ENCODE measurements around the gene GJB3.
A peak's percentile ranks its signal among the peaks of the same experiment; 100 is the strongest.
"Not testable (repeated sequence)": the region's sequence is repeated elsewhere in the genome, so short reads cannot be mapped to it uniquely, and the experiment has no call there.

GJB3 gene

DNA sequence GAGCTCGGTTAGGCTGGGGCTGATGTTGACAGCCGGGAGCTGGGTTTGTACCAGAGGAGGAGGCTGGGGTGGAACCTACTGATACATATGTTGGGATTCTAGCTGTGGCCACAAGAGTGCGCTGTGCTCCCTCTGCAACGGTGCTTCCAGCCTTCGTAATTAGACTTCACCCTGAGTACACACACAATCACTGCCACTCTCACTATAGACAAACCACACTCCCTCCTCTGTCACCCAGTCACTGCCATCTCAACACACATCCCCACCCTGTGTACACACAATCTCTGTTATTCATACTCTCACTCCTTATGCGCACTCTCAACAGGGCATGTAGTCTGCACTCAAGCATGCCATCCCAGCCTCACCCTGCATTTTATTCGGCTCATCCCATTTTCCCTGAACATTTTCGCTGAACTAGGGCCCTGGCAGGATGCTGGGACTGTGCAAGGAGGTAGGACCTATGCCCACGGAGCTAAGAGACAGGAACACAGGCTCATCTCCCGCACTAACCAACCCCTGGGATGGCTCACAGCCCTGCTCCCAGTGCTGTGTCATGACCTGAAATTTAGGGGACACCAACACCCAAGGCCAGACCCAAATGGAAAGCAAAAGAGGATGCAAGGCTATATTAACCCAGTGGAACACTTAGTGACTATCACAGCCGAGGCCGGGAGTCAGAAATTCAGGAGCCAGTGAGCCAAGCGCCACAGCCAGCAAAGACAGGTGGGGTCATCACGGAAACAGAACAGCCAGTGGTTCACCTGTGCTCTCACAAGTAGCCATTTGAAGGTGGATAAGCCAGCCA, 5.7 kb downstream of the GJB3 start:
- DNase-seq = peak; percentile 79

DNA sequence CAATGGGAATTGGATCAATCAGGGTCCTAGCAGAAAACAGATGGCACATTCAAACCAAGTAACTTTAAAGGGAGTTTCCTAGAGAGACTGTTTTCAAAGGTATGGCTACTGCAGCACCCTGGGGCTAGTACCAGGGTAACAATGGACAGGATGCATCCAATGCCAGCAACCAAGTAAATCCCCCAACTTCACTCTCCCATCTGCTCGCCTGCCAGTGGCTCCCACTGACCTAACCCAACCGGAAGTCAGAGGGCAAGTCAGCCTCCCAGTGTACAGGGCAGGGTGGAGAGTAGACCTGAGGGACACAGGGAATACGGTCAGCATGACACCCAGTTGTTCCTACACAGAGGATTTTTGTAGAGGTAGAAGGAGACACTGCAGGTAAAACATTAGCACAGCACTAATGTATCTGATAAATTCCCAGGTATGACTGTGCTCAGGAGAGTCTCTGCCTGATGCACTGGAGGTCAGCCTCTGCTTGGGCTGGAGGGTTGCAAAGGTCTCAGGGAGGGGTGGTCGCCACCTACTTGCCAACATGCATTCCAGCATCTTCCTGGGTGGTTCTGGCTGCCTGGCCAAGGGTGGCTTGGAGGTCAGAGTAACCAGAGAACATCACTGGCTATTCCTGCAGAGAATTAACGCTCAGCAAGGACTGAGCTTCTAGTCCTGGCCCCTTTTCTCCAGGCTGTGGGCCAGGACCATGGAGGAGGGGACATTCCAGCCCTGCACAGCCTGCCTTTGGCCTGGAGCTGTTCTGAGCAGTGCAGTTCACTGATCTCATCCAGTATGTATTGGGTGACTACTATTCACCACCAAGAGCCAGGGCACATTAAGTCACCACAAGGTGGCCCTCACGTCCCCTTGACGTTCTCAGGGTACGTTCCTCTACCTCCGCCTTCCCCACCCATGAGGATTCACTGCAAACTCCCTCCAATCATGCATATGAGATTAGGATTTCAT, 6.7 kb downstream of the GJB3 start:
- no peak for DNase-seq

DNA sequence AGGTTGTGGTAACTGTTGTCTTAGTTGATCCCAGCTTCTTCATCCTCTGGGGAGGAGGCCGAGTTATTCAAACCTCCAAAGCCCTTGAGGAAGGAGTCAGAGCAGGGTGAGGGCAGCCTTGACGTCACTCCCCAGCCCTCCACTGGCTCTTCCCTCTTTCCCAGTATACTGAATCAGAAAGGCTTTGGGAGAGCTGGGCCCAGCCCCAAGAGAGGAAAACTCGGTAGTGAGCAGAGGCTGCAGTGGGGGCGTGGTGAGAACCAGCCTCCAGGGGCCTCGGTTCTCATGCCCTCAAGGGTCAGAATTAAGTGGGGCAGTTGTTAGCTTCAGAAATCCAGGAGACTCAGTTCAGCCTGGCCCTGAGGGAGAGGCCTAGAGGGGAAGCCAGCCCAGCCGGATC, 10.0 kb downstream of the GJB3 start:
- no peak for DNase-seq

DNA sequence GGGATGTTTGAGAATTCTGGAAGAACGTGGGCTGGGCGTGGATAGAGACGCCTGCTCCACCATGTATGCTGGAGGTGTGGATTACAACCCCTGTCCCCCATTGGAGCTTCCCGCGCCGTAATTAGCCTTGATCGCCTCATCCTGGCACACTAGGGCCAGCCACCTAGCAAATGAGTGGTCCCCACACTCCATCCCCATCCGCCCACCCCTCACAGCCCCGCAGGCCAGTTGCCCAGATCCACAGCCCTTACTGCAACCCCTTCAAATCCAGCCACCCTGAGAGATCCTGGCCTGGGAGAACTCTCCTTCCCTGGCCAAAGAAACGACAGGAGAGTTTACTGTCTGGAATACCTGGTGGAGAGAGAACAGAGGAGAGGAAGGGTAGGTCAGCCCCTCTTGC, 11.4 kb downstream of the GJB3 start:
- no peak for DNase-seq

DNA sequence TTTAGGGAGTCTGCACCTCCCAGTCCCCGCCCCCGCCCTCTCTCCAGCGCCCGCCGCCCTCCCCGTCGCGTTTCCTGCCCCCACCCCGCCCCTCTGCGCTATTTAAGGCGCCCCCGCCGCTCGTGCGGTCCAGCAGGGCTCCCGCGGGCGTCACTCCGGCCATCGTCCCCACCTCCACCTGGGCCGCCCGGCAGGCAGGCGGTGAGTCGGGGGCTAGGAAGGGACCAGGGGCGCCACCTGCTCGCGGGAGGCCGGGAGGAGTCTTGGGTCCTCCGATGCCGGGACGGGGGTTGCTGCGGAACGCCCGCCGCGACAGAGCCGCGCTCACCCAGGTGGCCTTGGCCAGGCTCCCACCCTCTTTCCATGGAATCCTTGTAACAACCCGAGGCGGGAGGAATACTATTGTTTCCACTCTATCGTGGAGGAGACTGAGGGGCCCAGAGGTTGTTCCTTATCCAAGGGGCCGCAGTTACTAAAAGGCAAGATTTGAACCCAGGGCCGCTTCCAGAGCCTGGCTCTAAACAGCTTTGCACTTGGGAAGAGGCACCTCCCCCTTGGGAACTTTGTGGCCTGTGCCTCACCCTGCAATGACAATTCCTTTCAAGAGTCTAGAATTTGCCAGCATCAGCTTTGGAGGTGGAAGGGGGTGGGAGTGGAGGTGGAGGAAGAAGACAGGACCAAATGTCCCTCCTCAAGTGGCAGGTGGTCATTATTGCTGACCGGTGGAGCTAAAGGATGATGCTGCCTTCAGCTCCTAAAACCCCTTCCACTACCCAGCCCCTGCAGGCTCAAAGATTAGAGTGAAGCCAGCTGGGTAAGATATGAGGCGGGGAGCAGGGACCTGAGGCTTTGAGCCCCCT, 12.1 kb downstream of the GJB3 start, which contains the start of gene GJA4:
Gene GJA4 (plus strand): TSS at position 132 of the 860 bp plus-strand sequence. CDS start 1,215 bp downstream, outside the sequence.
- no peak for DNase-seq

DNA sequence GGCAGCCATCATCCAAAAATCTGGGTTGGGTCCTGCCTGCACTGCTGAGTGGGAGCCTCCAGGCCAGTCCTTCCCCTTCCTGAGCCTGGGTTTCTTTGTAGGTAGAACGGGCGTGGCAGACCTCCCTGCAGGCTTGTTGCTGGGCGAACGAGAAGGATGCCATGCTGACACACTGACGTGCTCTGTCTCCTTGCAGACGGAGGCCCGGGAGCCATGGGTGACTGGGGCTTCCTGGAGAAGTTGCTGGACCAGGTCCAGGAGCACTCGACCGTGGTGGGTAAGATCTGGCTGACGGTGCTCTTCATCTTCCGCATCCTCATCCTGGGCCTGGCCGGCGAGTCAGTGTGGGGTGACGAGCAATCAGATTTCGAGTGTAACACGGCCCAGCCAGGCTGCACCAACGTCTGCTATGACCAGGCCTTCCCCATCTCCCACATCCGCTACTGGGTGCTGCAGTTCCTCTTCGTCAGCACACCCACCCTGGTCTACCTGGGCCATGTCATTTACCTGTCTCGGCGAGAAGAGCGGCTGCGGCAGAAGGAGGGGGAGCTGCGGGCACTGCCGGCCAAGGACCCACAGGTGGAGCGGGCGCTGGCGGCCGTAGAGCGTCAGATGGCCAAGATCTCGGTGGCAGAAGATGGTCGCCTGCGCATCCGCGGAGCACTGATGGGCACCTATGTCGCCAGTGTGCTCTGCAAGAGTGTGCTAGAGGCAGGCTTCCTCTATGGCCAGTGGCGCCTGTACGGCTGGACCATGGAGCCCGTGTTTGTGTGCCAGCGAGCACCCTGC, 13.2 kb downstream of the GJB3 start:
- no peak for DNase-seq

DNA sequence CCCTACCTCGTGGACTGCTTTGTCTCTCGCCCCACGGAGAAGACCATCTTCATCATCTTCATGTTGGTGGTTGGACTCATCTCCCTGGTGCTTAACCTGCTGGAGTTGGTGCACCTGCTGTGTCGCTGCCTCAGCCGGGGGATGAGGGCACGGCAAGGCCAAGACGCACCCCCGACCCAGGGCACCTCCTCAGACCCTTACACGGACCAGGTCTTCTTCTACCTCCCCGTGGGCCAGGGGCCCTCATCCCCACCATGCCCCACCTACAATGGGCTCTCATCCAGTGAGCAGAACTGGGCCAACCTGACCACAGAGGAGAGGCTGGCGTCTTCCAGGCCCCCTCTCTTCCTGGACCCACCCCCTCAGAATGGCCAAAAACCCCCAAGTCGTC, 13.8 kb downstream of the GJB3 start:
- no peak for DNase-seq

DNA sequence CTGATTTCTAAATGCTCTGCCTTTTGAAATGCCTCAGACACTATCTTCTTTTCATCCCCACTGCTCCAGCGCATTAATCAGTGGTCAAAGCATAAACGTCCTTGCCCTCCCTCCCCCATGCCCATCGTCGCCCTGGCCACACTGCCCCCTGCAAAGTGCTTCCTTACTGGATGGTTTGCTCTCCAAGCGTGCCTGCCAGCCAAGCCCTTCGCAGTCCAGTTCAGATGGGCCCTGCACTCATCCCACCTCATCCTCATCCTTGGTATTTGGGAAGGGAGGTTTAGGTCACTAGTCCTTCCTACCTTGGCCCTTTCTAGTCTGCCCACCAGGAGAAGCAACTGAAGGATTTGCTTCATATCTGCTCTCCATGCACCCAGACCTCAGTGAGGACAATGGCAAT, 14.9 kb downstream of the GJB3 start:
- DNase-seq = no peak

DNA sequence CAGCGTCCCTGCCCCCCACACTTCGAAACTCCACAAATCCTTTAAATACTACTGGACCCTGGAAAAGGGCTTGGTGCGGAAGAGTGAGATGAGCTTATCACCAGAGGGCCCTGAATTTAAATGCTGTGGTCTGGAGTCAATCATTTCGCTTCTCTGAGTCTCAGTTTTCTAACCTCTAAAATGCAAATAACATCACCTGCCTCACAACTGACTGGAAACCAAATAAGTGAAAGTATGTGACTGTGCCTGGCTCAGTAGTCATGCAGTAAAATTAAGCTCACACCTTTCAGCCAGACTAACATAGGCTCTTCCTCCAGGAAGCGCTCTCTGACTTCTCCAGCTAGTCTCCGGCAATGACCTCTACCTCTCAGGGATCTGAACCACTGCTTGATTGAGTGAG, 16.0 kb downstream of the GJB3 start:
- DNase-seq = no peak

DNA sequence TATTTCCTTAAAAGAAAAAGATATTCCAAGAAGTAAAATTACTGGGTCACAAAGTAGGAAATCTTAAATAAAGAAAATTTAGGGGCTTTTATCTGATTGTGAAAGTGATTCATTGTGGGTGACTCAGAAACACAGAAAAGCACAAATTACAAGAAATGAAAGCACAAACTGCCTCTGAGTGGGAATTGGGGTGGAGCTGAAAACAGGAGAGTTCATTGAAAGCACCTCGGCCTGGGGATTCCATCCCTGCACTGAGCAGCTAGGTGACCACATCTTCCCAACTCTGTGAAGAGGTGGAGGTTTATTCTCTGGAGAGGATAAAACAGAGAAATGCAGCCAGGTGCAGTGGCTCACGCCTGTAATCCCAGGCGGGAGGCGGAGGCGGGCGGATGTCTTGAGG, 19.2 kb downstream of the GJB3 start:
- no peak for DNase-seq

DNA sequence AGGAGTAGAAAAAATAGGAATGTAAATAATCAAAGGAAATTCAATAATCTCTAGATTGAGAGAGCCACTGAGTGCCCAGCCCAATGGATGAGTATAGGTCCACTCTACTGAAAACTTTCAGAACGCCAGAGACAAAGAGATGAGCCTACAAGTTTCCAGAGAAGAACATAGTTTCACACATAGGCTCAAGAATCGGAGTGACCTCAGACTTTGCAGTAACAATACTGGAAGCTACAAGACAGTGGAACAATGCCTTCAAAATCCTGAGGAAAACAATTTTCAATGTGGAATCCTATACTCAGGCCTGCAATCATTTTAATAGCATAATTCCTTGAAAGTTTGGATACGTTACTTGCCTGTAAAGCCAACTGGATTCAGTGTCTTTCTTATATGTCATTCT, 22.8 kb downstream of the GJB3 start:
- DNase-seq = no peak

DNA sequence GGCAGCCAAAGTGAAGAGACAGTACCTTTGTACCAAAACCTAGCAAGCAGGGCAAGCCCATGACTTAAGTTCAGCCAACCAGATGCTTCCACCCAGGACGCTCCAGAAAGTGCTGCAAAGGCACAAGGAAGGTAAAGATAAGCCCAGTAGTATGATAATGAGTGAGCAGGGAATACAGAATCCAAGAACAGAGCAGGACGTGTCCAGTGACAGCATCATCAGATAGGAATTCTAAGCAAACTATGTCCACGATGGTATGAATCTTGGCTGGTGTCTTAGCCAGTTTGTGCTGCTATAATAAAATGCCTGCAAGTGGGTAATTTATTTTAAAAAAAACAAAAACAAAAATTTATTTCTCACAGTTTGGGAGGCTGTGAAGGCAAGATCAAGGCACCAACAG, 25.4 kb downstream of the GJB3 start:
- DNase-seq = no peak

DNA sequence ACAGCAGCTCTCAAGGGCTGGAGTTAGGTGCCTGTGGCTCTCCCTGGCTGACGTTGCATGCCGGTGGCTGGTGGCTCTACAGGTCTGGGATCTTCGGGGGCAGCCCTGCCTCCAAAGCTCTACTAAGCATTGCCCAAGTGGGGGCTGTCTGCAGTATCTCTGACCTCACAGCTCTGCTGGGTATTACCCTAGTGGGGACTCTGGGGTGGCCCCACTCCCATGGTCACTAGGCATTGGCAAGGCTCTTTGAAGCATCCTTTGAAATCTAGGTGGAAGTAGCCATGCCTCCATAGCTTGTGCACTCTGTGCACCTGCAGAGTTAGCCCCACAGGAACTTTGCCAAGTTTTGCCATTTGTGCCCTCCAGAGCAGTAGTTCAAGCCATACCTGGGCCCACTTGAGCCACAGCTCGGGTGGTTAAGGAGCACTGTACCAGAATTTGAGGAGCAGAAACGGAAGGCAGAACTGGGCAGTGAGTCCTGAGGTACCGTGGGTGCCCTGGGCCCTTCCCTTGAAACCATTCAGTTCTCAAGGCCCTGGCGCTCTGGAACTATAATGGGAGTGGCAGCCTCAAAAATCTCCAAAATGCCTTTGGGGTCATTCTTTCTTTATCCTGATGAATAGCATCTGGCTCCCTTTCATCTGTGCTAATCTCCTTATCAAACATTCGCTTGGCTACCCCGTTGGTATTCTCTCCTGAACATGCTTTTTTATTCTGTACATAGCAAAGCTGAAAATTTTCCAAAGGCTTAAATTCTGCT, 27.2 kb downstream of the GJB3 start:
- no peak for DNase-seq

DNA sequence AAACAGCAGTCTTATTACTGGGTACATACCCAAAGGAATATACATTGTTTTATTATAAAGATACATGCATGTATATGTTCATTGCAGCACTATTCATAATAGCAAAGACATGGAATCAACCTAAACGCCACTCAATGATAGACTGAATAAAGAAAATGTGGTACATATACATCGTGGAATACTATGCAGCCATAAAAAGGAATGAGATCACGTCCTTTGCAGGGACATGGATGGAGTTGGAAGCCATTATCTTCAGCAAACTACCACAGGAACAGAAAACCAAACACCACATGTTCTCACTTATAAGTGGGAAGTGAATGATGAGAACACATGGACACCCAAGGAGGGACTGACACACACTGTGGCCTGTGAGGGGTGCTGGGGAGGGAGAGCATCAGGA, 29.8 kb downstream of the GJB3 start:
- not testable (repeated sequence) for DNase-seq

DNA sequence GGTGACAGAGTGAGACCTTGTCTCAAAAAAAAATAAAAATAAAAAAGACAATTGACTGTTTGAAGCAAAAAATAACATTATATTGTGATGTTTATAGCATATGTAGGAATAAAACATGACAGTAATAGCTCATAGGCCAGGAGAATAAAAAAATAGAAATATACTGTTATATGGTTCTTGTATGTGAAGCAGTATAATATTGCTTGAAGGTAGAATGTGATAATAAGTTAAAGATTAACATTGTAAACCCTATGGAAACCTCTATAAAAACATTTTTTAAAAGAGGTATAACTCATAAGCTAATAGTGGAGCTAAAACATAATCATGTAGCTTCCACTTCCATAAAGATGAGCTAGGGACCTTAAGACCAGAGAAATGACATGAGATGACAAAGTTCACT, 35.3 kb downstream of the GJB3 start:
- DNase-seq = no peak

DNA sequence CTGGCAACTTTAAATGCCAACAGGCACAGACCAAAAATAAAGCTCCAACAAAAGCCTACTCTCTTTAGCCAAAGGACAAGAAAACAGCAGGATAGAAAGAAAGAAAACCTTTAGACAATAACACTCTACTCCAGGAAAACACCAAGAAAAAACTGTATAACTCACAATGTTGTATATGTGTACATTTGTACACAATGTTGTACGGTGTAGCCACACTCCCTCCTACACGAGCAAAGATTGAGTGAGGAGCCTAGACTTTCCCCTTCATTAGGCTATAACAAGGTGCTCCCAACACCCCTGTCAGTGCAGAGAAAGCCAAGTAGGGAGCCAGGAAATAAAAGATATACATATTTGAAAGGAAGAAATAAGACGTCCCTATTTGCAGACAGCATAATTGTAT, 35.8 kb downstream of the GJB3 start:
- DNase-seq = no peak

DNA sequence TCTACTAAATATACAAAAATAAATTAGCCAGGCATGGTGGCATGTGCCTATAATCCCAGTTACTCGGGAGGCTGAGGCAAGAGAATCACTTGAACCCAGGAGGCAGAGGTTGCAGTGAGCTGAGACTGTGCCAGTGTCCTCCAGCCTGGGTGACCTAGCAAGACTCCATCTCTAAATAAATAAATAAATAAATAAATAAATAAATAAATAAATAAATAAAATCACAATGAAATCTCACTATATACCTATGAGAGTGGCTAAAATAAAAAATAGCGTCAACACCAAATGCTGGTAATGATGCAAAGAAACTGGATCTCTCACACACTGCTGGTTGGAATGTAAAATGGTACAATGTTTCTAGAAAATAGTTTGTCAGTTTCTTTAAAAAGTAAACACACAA, 37.8 kb downstream of the GJB3 start:
- DNase-seq = not testable (repeated sequence)

DNA sequence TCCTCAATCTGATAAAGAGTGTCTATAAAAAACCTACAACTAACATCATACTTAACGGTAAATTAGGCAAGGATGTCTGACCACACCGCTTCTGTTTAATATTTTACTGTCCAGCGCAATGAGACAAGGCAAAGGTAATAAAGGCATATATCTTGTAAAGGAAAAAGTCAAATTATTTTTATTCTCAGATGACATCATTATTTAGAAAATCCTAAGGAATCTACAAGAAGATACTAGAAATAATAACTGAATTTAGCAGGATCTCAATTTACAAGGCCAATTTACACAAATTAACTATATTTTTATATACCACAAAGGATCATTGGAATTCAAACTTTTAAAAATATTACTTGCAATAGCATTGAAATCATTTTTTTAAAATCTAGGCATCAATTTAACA, 41.2 kb downstream of the GJB3 start:
- DNase-seq = no peak

DNA sequence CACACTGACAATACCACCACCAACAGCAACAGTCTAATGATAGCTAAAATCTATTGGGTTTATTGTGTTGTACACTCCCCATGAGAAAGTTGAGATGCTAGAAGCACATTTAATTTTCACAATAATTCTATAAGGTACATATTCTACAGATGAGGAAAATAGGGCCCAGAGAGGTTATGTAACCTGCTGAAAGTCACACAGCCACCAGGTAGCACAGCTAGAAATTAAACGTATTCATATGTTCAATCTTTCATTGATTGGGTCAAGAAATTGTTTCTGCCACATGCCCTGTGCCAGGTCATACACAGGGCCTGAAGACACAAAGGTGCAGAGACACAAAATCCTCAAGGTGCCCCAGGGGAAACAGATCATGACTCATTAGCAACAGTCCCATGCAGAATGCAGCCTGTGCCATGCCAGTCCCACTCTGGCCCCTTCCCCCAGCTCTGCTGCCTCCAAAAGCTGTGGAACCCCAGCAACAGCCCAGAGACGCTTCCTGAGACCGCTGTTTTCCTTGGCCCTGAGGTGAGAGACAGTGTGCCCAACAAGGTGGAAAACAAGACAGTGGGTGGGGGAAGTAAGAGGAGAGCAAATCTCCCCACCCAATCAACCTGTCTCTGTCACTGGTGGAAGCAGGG, 43.9 kb downstream of the GJB3 start:
- DNase-seq = no peak

DNA sequence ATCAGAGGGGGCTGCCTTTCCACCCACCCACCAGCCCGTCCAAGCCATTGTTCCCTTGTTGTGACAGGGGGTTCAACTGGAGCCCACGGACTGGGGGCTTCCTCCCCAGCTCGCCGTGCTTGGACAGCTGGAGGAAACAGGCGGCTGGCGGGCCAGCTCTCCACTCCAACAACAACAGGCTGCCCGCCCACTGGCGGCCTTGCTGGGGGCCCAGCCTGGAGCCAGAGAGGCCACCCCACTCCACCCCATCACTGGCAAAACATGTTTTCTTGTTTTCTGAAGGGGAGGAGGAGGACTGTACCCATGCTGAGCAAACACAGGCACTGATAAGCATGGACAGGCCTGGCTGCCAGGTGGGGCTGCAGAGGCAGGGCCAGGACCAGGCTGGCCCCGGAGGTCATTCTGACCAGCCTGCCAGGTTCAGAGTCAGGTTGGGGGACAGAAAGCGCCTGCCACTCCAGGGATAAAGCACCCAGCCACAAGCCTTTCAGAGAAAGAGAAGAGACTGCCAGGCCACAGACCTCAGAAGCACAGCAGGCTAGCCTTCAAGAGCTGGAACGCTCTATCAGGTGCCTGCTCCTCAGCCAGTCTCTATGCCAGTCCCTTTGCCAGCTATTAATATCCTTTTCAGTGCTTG, 44.6 kb downstream of the GJB3 start:
- DNase-seq = no peak

Measured in stimulated activated CD8-positive, alpha-beta memory T cell treated with anti-CD3 and anti-CD28 coated beads, Interleukin-4, amount 100 ng/mL, for 48 hours (primary cell).